HepG2 (cell line): ENCODE measurements around the gene CS. TPM values are rescaled to one million over a fixed set of nuclear protein-coding genes. Genes with fewer than 3 reads are reported as not detected.

Experiments used
- ASH2L ChIP-seq: fragments of 300-600, 200-600 bp; sonication (generic); IDR thresholded peaks from 2 replicates; pipeline ENCODE4 v1.7.0; 2017; ENCODE audit warnings: low read depth, mild to moderate bottlenecking, moderate library complexity, mixed read lengths, low read length; ENCODE audit not compliant: insufficient read length
- DMTF1 ChIP-seq: sonication (generic); formaldehyde crosslinking; IDR thresholded peaks from 2 replicates; pipeline ENCODE4 v1.4.0; 2020; ENCODE audit warnings: mild to moderate bottlenecking, missing genetic modification reagents
- ELF4 ChIP-seq: sonication (generic); formaldehyde crosslinking; IDR thresholded peaks from 2 replicates; pipeline ENCODE4 v1.5.0; 2020; ENCODE audit warnings: missing genetic modification reagents, mild to moderate bottlenecking, moderate library complexity, borderline replicate concordance
- HOMEZ ChIP-seq: IDR thresholded peaks from 2 replicates; pipeline ENCODE4 v1.6.1; 2016; ENCODE audit warnings: low read depth
- MAX ChIP-seq: IDR thresholded peaks from 2 replicates; pipeline ENCODE4 v1.6.1; 2012; ENCODE audit warnings: inconsistent platforms
- MAZ ChIP-seq, 2 experiments: sonication (generic) in 1 of 2; formaldehyde crosslinking in 1 of 2; IDR thresholded peaks; 2 replicates each; pipeline versions ENCODE4 v1.5.0 to v1.6.1; 2012 to 2020; ENCODE audit warnings: low read depth in 2 of 2, mild to moderate bottlenecking in 2 of 2, borderline replicate concordance in 1 of 2, improper control_type of control experiment in 1 of 2, low read length in 1 of 2, missing genetic modification reagents in 1 of 2, moderate library complexity in 1 of 2
- MTF2 ChIP-seq: sonication (generic); formaldehyde crosslinking; IDR thresholded peaks from 2 replicates; pipeline ENCODE4 v1.5.0; 2020; ENCODE audit warnings: missing genetic modification reagents, borderline replicate concordance
- MXD4 ChIP-seq: IDR thresholded peaks from 2 replicates; pipeline ENCODE4 v1.6.1; 2016; ENCODE audit warnings: mild to moderate bottlenecking, missing biosample characterization, missing genetic modification reagents
- NCOA1 ChIP-seq: sonication (generic); formaldehyde crosslinking; IDR thresholded peaks from 2 replicates; pipeline ENCODE4 v1.9.0; 2021; ENCODE audit warnings: missing genetic modification reagents
- NFRKB ChIP-seq: fragments of 450-650 bp; IDR thresholded peaks from 2 replicates; pipeline ENCODE4 v1.6.1; 2017
- PATZ1 ChIP-seq: sonication (generic); formaldehyde crosslinking; IDR thresholded peaks from 2 replicates; pipeline ENCODE4 v1.4.0; 2020; ENCODE audit warnings: missing genetic modification reagents
- PCBP1 ChIP-seq: fragments of 200-400 bp; formaldehyde crosslinking; IDR thresholded peaks from 2 replicates; pipeline ENCODE4 v1.6.1; 2017; ENCODE audit warnings: mild to moderate bottlenecking, low read depth, low read length, borderline replicate concordance
- REPIN1 ChIP-seq: sonication (generic); formaldehyde crosslinking; IDR thresholded peaks from 2 replicates; pipeline ENCODE4 v1.8.0; 2022; ENCODE audit warnings: missing genetic modification reagents, low read depth, mild to moderate bottlenecking, borderline replicate concordance
- SPEN ChIP-seq: sonication (generic); formaldehyde crosslinking; IDR thresholded peaks from 2 replicates; pipeline ENCODE4 v1.5.1; 2020; ENCODE audit warnings: low read depth, mild to moderate bottlenecking, missing genetic modification reagents
- SRSF4 ChIP-seq: fragments of 200-400 bp; formaldehyde crosslinking; IDR thresholded peaks from one replicate; pipeline ENCODE4 v1.6.1; 2018; ENCODE audit warnings: mild to moderate bottlenecking, low read depth, low read length, moderate library complexity; ENCODE audit not compliant: poor library complexity, severe bottlenecking
- YY1 ChIP-seq: IDR thresholded peaks from 2 replicates; pipeline ENCODE4 v1.6.1; 2011; ENCODE audit warnings: low read length, low read depth, moderate library complexity, mild to moderate bottlenecking; ENCODE audit not compliant: insufficient read depth, insufficient replicate concordance
- ZFP82 ChIP-seq: sonication (generic); formaldehyde crosslinking; IDR thresholded peaks from 2 replicates; pipeline ENCODE4 v1.5.1; 2020; ENCODE audit warnings: mild to moderate bottlenecking, missing genetic modification reagents, borderline replicate concordance
- ZNF329 ChIP-seq: sonication (generic); formaldehyde crosslinking; IDR thresholded peaks from 2 replicates; pipeline ENCODE4 v1.9.0; 2021; ENCODE audit warnings: low read depth, mild to moderate bottlenecking, missing genetic modification reagents
- ZNF33A ChIP-seq: sonication (generic); formaldehyde crosslinking; IDR thresholded peaks from 2 replicates; pipeline ENCODE4 v1.5.1; 2020; ENCODE audit warnings: missing genetic modification reagents, mild to moderate bottlenecking, moderate library complexity, borderline replicate concordance
- ZNF367 ChIP-seq: sonication (generic); formaldehyde crosslinking; IDR thresholded peaks from 2 replicates; pipeline ENCODE4 v1.4.0; 2020; ENCODE audit warnings: missing genetic modification reagents, borderline replicate concordance
- ZNF501 ChIP-seq: sonication (generic); formaldehyde crosslinking; IDR thresholded peaks from 2 replicates; pipeline ENCODE4 v1.5.1; 2020; ENCODE audit warnings: mild to moderate bottlenecking, moderate library complexity, missing genetic modification reagents
- ZNF746 ChIP-seq: sonication (generic); formaldehyde crosslinking; IDR thresholded peaks from 2 replicates; pipeline ENCODE4 v1.8.0; 2022; ENCODE audit warnings: mild to moderate bottlenecking, missing genetic modification reagents
- ZSCAN25 ChIP-seq: sonication (generic); formaldehyde crosslinking; IDR thresholded peaks from 2 replicates; pipeline ENCODE4 v1.8.0; 2022; ENCODE audit warnings: mild to moderate bottlenecking, missing genetic modification reagents
- polyA plus RNA-seq, 8 experiments: library from polyadenylated mRNA; depleted of rRNA in 3 of 8; stranded (reverse) in 7 of 8; unstranded in 1 of 8; fragments of >200 nt; fragmentation: Illumina TruSeq in 4 of 8; extraction: Trizol in 4 of 8; gene quantifications; 2 replicates each; pipeline versions ENCODE4 v1.2.1 to v1.2.3, GENCODE V29; 2011 to 2016; ENCODE audit warnings: low read depth in 4 of 8, missing spikeins in 1 of 8, mixed read lengths in 1 of 8; ENCODE audit not compliant: insufficient read depth in 1 of 8
- total RNA-seq, 5 experiments: library from RNA; depleted of rRNA; stranded (reverse); fragments of >200 nt; fragmentation: Illumina TruSeq; extraction: Trizol; gene quantifications; 2 replicates each; pipeline ENCODE4 v1.2.3, GENCODE V29; 2016; ENCODE audit warnings: low read depth in 1 of 5

Gene CS
- total and polyA plus RNA-seq, 2 of the 13 experiments (the other 11 are each of a cell fraction or from before 2014, with no cell fraction given) = 173 to 175 TPM

- TF ChIP-seq MTF2 (CRISPR knock-in tag) = peak; percentile 58; the same call in 1 of the 2 replicates
- 0 out of 2 replicates have a peak, but pooled peaks have one; percentile 32 for TF ChIP-seq NCOA1
- peak; percentile 73; the same call in 1 of the 2 replicates for TF ChIP-seq ELF4 (CRISPR knock-in tag)
- peak; percentile 57; the same call in 1 of the 2 replicates for TF ChIP-seq HOMEZ
- TF ChIP-seq SPEN (CRISPR knock-in tag) = peak; percentile 88
- peak; percentile 58; the same call in 1 of the 2 replicates for TF ChIP-seq MAZ (IDR thresholded peaks at IDR 0.05; ENCODE audit: borderline replicate concordance, low read depth, low read length)
- peak; percentile 76 for TF ChIP-seq MAZ (CRISPR knock-in tag; IDR thresholded peaks at IDR 0.05; ENCODE audit: low read depth)
- 0 out of 2 replicates have a peak, but pooled peaks have one; percentile 6 for TF ChIP-seq ZNF329 (CRISPR knock-in tag)
- TF ChIP-seq PATZ1 (CRISPR knock-in tag) = peak; percentile 77
- TF ChIP-seq PCBP1 = no peak
- TF ChIP-seq SRSF4 = no peak
- TF ChIP-seq YY1 = peak; percentile 78
- no peak for TF ChIP-seq DMTF1 (CRISPR knock-in tag)
- peak; percentile 86 for TF ChIP-seq ZNF501 (CRISPR knock-in tag)
- peak; percentile 86 for TF ChIP-seq MAX
- TF ChIP-seq MXD4 (CRISPR knock-in tag) = 0 out of 2 replicates have a peak, but pooled peaks have one; percentile 72
- no peak for TF ChIP-seq NFRKB
- 0 out of 2 replicates have a peak, but pooled peaks have one; percentile 72 for TF ChIP-seq ZNF33A (CRISPR knock-in tag)
- TF ChIP-seq ASH2L = peak; percentile 72
- TF ChIP-seq ZNF746 (CRISPR knock-in tag) = 0 out of 2 replicates have a peak, but pooled peaks have one; percentile 86
- TF ChIP-seq ZFP82 = 0 out of 2 replicates have a peak, but pooled peaks have one; percentile 38
- no peak for TF ChIP-seq ZSCAN25 (CRISPR knock-in tag)
- TF ChIP-seq ZNF367 (CRISPR knock-in tag) = no peak
- TF ChIP-seq REPIN1 (CRISPR knock-in tag) = peak; percentile 26; the same call in 1 of the 2 replicates
These were observed 75.9 kb downstream of the CS start, which contains the start of gene NABP2 (continued) for GRCh38 chr12:56224102-56224701.
